A673 (cell line): ENCODE results near the gene NRL. TPM values are rescaled to one million over a fixed set of nuclear protein-coding genes. Genes with fewer than 3 reads are reported as not detected.

ENCODE experiments used
- BruUV-seq: library from RNA; stranded (reverse); fragments of 400-500 nt; replicated peaks from 2 replicates; lab custom pipeline; 2021; lab: Mats Ljungman, UMichigan
- CTCF ChIA-PET: fragments of 300-600 bp; sonication (Branson Sonifier 250); formaldehyde crosslinking; loops from one replicate; lab custom pipeline; 2022; ENCODE audit warnings: antibody characterized with exemption; lab: Charles Lee
- POLR2A ChIA-PET: fragments of 300-600 bp; sonication (Branson Sonifier 250); formaldehyde crosslinking; loops from one replicate; lab custom pipeline; 2022; ENCODE audit warnings: antibody characterized with exemption; ENCODE audit not compliant: low non-redundant PET; lab: Charles Lee
- DNase-seq: peaks from one replicate; pipeline ENCODE4 v3.0.0-alpha.2; 2015; ENCODE audit warnings: low spot score
- H3K27ac ChIP-seq: fragments of 200-600 bp; sonication (generic); 2 replicates; pipeline ENCODE4 v1.5.1; 2016; ENCODE audit warnings: mixed run types, low read depth, mild to moderate bottlenecking, mixed read lengths, antibody characterized with exemption, low read length; ENCODE audit not compliant: poor library complexity, severe bottlenecking
- H3K27me3 ChIP-seq: fragments of 200-600 bp; sonication (generic); replicated peaks from 2 replicates; pipeline ENCODE4 v1.6.1; 2017; ENCODE audit warnings: mixed run types, low read depth, mild to moderate bottlenecking, mixed read lengths, antibody characterized with exemption, low read length; ENCODE audit not compliant: insufficient read depth, poor library complexity
- H3K36me3 ChIP-seq: fragments of 200-600 bp; sonication (generic); 2 replicates; pipeline ENCODE4 v1.6.1; 2016; ENCODE audit warnings: mixed run types, mild to moderate bottlenecking, mixed read lengths, antibody characterized with exemption, low read length; ENCODE audit not compliant: insufficient read depth, poor library complexity, severe bottlenecking
- H3K4me1 ChIP-seq: fragments of 200-600 bp; sonication (generic); 2 replicates; pipeline ENCODE4 v1.6.1; 2017; ENCODE audit warnings: mixed run types, mild to moderate bottlenecking, mixed read lengths, antibody characterized with exemption, low read length; ENCODE audit not compliant: insufficient read depth, poor library complexity, severe bottlenecking
- H3K4me3 ChIP-seq: fragments of 200-600 bp; sonication (generic); 2 replicates; pipeline ENCODE4 v1.5.1; 2016; ENCODE audit warnings: low read depth, mixed run types, mild to moderate bottlenecking, mixed read lengths, low read length; ENCODE audit not compliant: poor library complexity, severe bottlenecking
- H3K9me3 ChIP-seq: fragments of 200-600 bp; sonication (generic); 2 replicates; pipeline ENCODE4 v1.6.1; 2016; ENCODE audit warnings: mixed run types, low read depth, mild to moderate bottlenecking, mixed read lengths, antibody characterized with exemption, low read length; ENCODE audit not compliant: poor library complexity, severe bottlenecking
- EZH2 ChIP-seq: fragments of 200-600 bp; sonication (generic); IDR thresholded peaks from 2 replicates; pipeline ENCODE4 v1.6.1; 2017; ENCODE audit warnings: borderline replicate concordance, low read depth, mild to moderate bottlenecking, mixed read lengths, antibody characterized with exemption, low read length; ENCODE audit not compliant: poor library complexity, severe bottlenecking
- intact Hi-C: fragments of 100-400 bp; cut with micrococcal nuclease; formaldehyde crosslinking; loops from one replicate; pipeline ENCODE4 v1.10.0; 2022; ENCODE audit not compliant: unreplicated experiment
- total RNA-seq: library from RNA; stranded (reverse); gene quantifications from 2 replicates; pipeline ENCODE4 v1.2.3, GENCODE V29; 2021
- TF ChIP-seq, protein P1 (sequence below): fragments of 300-800, 200-600 bp; sonication (generic); conservative IDR thresholded peaks from 2 replicates; pipeline ENCODE4 v1.5.1; 2017; ENCODE audit warnings: low read depth, mild to moderate bottlenecking, antibody characterized with exemption, low read length, moderate library complexity, mixed read lengths

The NRL gene
- total RNA-seq, 1 experiment from 2014 or later, result 1.9 TPM

DNA sequence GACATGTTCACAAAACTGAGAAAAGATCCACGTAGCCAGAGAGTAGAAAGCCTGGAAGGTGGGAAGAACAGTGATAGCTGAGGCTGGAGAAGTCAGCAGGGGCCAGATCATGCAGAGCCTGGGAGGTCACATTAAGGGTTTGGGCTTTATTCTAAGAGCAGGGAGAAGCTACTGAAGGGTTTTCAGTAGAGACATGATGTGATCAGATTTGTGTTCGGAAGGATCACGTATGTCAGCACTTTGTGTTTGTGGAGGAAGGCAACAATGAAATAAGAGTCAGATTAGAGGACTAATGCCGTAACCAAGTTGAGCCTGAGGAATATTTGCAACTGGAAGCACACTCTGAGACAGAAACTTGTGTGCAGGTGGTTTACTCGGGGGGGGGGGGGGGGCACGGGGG lies 24.9 kb downstream of the NRL start:
- TF ChIP-seq, protein P1, sequence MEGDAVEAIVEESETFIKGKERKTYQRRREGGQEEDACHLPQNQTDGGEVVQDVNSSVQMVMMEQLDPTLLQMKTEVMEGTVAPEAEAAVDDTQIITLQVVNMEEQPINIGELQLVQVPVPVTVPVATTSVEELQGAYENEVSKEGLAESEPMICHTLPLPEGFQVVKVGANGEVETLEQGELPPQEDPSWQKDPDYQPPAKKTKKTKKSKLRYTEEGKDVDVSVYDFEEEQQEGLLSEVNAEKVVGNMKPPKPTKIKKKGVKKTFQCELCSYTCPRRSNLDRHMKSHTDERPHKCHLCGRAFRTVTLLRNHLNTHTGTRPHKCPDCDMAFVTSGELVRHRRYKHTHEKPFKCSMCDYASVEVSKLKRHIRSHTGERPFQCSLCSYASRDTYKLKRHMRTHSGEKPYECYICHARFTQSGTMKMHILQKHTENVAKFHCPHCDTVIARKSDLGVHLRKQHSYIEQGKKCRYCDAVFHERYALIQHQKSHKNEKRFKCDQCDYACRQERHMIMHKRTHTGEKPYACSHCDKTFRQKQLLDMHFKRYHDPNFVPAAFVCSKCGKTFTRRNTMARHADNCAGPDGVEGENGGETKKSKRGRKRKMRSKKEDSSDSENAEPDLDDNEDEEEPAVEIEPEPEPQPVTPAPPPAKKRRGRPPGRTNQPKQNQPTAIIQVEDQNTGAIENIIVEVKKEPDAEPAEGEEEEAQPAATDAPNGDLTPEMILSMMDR, result no peak
- TF ChIP-seq EZH2, result no peak
- Histone ChIP-seq H3K27ac (no peak overlapping the region), H3K9me3 (no peaks in the 10 kb centered on the region), H3K36me3 (no peaks in the 10 kb centered on the region), H3K27me3 (no peaks in the 10 kb centered on the region), H3K4me3 (no peak overlapping the region), H3K4me1 (peaks cover 8% of the 10 kb centered on the region)
- ChIA-PET CTCF (interaction anchor here (1.2 to 1.5 kb wide), 2 partner anchors 10 to 32 kb away, joined by 4 to 13 read pairs; no protein-coding TSS in a partner anchor), POLR2A (no interaction called here)
- DNase-seq, result no peak
- BruUV-seq, result no TSS peak
- intact Hi-C loops, result loop anchor here (1.0 kb wide), 2 partner anchors 32 to 76 kb away; no protein-coding TSS in a partner anchor

DNA sequence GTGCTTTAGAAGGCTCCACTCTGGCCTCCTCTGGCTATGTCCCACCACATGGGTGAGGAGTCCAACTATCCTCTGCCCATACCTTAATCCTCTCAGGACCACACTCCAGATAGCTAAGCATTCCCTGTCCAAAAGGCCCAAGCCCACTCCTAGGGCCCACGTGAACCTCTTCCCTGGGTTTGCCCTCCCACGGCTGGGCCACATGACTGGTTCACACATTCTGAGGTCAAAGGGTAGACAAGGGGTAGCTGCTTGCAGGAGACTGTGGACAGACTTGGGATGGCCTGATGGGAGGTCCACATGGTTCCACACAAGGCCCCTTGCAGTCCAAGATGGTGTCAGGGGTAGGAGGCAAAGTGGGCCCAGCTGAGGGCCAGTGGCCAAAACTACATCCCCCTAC lies 26.7 kb downstream of the NRL start:
- no peaks in the 10 kb centered on the region for H3K27me3 ChIP-seq
- H3K27ac ChIP-seq, result no peak overlapping the region
- ChIA-PET POLR2A (no interaction called here), CTCF (interaction anchor here (0.7 kb wide), 1 partner anchor 1002 kb away, joined by 4 read pairs; no protein-coding TSS in a partner anchor)
- TF ChIP-seq, protein P1, result no peak
- no peak for TF ChIP-seq EZH2
- H3K4me1 ChIP-seq, result peaks cover under 1% of the 10 kb centered on the region
- H3K4me3 ChIP-seq, result no peak overlapping the region
- no peak for DNase-seq
- intact Hi-C loops, result no loop called here
- H3K9me3 ChIP-seq, result no peaks in the 10 kb centered on the region
- no TSS peak for BruUV-seq
- no peaks in the 10 kb centered on the region for H3K36me3 ChIP-seq

DNA sequence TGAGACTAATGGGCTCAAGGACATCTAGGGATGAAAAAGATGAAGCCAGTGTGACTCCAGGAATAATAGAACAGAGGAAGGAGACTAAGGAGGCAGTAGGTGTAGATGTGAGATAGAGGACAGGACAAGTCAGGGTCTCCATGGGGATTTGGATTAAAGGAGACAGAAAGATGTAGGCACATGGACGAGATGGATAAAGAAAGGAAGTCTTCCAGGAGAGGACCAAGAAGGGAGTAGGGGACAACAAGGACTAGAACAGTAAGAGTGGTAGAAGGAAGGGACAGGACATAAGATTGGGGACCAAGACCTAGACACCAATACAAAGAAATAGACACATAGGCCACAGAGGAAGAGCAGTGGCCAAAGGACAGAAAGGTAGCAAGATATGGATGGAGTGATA lies 27.7 kb downstream of the NRL start:
- no peaks in the 10 kb centered on the region for H3K9me3 ChIP-seq
- no peaks in the 10 kb centered on the region for H3K4me1 ChIP-seq
- ChIA-PET CTCF (interaction anchor here (1.5 kb wide), 1 partner anchor 29 kb away, joined by 6 read pairs; no protein-coding TSS in a partner anchor), POLR2A (no interaction called here)
- TF ChIP-seq EZH2, result no peak
- TF ChIP-seq, protein P1, result no peak
- intact Hi-C loops, result no loop called here
- no peak overlapping the region for H3K27ac ChIP-seq
- BruUV-seq, result no TSS peak
- DNase-seq, result no peak
- no peaks in the 10 kb centered on the region for H3K36me3 ChIP-seq
- H3K4me3 ChIP-seq, result no peak overlapping the region
- peaks cover 2% of the 10 kb centered on the region for H3K27me3 ChIP-seq
